ENCODE data around the gene JADE1.

Gene JADE1

GRCh38 chr4:128861856-128862518 lies 52.5 kb downstream of the JADE1 start:
- ATAC-seq (replicated peaks) (peak; percentile 23), DNase-seq (peak in 1 of 3 experiments; percentile 5)
- no peaks in the 10 kb centered on the region for H3K9me3 Mint-ChIP-seq
- H3K4me1 Mint-ChIP-seq (ENCODE audit: low read depth in 2 of 2), result peaks cover 27 to 29% of the 10 kb centered on the region in 2 donors
- H3K27ac Mint-ChIP-seq, result peak overlapping the region; percentile 80 to 84
- no peaks in the 10 kb centered on the region for H3K27me3 Mint-ChIP-seq
- peaks cover 49% of the 10 kb centered on the region for H3K36me3 Mint-ChIP-seq (ENCODE audit: insufficient read depth)
- peak overlapping the region; percentile 7 to 57 for H3K4me3 Mint-ChIP-seq

DNA sequence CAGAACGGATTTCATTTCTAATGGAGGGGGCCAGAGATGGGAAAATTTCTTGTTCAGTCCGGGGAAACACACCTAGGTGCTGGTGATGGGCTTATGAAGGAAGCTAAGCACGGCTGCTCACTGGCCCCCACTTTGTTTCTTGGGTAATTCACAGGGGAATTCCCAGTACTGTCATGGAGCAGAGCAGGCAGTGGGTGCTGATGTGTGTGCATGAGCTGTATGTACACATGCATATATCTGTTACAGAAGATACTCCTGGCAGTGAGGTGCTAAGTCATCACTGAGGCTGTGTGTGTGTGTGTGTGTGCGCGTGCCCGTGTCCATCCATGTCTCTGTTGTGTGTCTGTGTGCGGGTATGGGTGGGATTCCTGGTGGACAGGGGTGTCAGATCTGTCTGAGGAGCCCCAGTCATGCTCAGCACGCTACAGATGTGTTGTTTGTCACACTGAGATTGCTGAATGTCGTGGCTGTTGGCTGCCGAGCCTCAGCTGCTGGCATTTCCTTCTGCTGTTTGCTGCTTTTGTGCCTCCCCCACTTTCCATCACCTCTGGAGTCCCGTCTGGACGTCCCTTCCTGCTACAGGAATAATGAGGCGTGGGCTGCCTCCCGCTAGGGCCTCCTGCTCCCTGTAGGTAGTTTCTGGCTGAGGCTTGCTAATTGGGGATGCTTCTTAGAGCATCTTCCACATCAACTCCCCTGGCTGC lies 53.3 kb downstream of the JADE1 start:
- Mint-ChIP-seq H3K9me3 (no peaks in the 10 kb centered on the region), H3K27me3 (no peaks in the 10 kb centered on the region), H3K4me1 (ENCODE audit: low read depth in 2 of 2) (peaks cover 25 to 29% of the 10 kb centered on the region in 2 donors), H3K27ac (peak overlapping the region; percentile 80 to 84), H3K36me3 (ENCODE audit: insufficient read depth) (peaks cover 48% of the 10 kb centered on the region), H3K4me3 (peak overlapping the region; percentile 57 to 58)
- peak; percentile 8 to 25 (median 16) for DNase-seq
- peak; percentile 87 for ATAC-seq (replicated peaks)

- H3K27ac Mint-ChIP-seq, result peak overlapping the region; percentile 80 to 84
- no peaks in the 10 kb centered on the region for H3K9me3 Mint-ChIP-seq
- no peaks in the 10 kb centered on the region for H3K27me3 Mint-ChIP-seq
- ATAC-seq (replicated peaks), result peak; percentile 40
- DNase-seq, result peak; percentile 62 to 68 (median 63)
- peaks cover 47% of the 10 kb centered on the region for H3K36me3 Mint-ChIP-seq (ENCODE audit: insufficient read depth)
- H3K4me3 Mint-ChIP-seq, result peak overlapping the region; percentile 57 to 58
- H3K4me1 Mint-ChIP-seq (ENCODE audit: low read depth in 2 of 2), result peaks cover 23 to 29% of the 10 kb centered on the region in 2 donors
Measured at GRCh38 chr4:128863312-128864075, 54.0 kb downstream of the JADE1 start.

DNA sequence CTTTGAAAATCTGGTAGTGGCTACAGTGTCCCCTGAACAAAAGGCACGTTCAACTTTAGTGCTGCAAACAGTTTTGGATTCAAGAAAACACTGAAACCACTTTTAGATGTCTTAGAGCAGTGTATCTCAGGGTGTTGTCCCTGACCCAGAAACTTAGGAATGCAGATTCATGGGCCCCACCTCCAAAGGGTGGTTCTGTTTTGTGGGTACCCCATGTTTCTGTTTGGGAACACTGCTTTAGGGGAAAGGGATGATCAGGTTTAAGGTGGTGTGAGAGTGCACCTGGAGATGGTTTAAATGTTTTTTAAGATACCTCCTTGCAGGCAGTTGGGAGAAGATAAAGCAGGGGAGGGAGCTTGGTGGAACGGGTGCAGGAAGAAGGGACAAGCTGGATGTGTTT lies 55.6 kb downstream of the JADE1 start:
- H3K36me3 Mint-ChIP-seq (ENCODE audit: insufficient read depth), result peaks cover 50% of the 10 kb centered on the region
- H3K9me3 Mint-ChIP-seq, result no peaks in the 10 kb centered on the region
- H3K27ac Mint-ChIP-seq, result peak overlapping the region in 1 of 2 donors; percentile 75
- no peaks in the 10 kb centered on the region for H3K27me3 Mint-ChIP-seq
- ATAC-seq (replicated peaks) (no peak), DNase-seq (no peak)
- no peak overlapping the region for H3K4me3 Mint-ChIP-seq
- peaks cover 21 to 24% of the 10 kb centered on the region in 2 donors for H3K4me1 Mint-ChIP-seq (ENCODE audit: low read depth in 2 of 2)

- ATAC-seq (replicated peaks) (no peak), DNase-seq (no peak)
- Mint-ChIP-seq H3K4me3 (no peak overlapping the region), H3K36me3 (ENCODE audit: insufficient read depth) (peaks cover 59% of the 10 kb centered on the region), H3K9me3 (no peaks in the 10 kb centered on the region), H3K27me3 (no peaks in the 10 kb centered on the region), H3K4me1 (ENCODE audit: low read depth in 2 of 2) (peaks cover 21 to 24% of the 10 kb centered on the region in 2 donors), H3K27ac (peak overlapping the region; percentile 75 to 82)
Measured at GRCh38 chr4:128866269-128866668, 56.8 kb downstream of the JADE1 start.

GRCh38 chr4:128866691-128867090 lies 57.2 kb downstream of the JADE1 start:
- Mint-ChIP-seq H3K4me3 (no peak overlapping the region), H3K9me3 (no peaks in the 10 kb centered on the region), H3K4me1 (ENCODE audit: low read depth in 2 of 2) (peaks cover 17 to 21% of the 10 kb centered on the region in 2 donors), H3K27me3 (no peaks in the 10 kb centered on the region), H3K36me3 (ENCODE audit: insufficient read depth) (peaks cover 64% of the 10 kb centered on the region), H3K27ac (peak overlapping the region in 1 of 2 donors; percentile 82)
- DNase-seq, result no peak
- no peak for ATAC-seq (replicated peaks)

DNA sequence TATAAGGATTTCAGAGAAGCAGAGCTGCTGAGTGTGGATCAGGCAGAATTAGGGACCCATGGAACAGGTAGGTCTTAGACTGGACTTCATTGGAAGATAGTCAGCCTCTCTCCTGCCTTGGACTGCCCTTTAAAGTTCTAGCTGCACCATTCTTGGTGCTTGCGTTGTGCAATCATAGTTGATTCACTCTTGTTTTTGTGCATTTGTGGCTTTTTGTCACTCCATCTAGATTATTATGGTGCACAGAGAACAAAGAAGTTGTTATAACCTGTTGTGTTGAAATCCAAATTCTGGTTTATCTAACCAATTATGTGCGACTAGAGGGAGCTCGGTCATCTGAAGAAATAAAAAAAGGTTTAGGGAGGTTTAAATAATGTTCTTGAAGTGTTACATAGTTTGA lies 59.3 kb downstream of the JADE1 start:
- Mint-ChIP-seq H3K36me3 (ENCODE audit: insufficient read depth) (peaks cover 71% of the 10 kb centered on the region), H3K27ac (no peak overlapping the region), H3K9me3 (no peaks in the 10 kb centered on the region), H3K4me1 (ENCODE audit: low read depth in 2 of 2) (no peaks in the 10 kb centered on the region), H3K4me3 (no peak overlapping the region), H3K27me3 (no peaks in the 10 kb centered on the region)
- ATAC-seq (replicated peaks), result no peak
- DNase-seq, result no peak

GRCh38 chr4:128869776-128870509 lies 60.4 kb downstream of the JADE1 start:
- DNase-seq (no peak), ATAC-seq (replicated peaks) (no peak)
- H3K4me3 Mint-ChIP-seq, result no peak overlapping the region
- peak overlapping the region; percentile 65 to 69 for H3K27ac Mint-ChIP-seq
- H3K4me1 Mint-ChIP-seq (ENCODE audit: low read depth in 2 of 2), result no peaks in the 10 kb centered on the region
- no peaks in the 10 kb centered on the region for H3K27me3 Mint-ChIP-seq
- peaks cover 69% of the 10 kb centered on the region for H3K36me3 Mint-ChIP-seq (ENCODE audit: insufficient read depth)
- H3K9me3 Mint-ChIP-seq, result no peaks in the 10 kb centered on the region

DNA sequence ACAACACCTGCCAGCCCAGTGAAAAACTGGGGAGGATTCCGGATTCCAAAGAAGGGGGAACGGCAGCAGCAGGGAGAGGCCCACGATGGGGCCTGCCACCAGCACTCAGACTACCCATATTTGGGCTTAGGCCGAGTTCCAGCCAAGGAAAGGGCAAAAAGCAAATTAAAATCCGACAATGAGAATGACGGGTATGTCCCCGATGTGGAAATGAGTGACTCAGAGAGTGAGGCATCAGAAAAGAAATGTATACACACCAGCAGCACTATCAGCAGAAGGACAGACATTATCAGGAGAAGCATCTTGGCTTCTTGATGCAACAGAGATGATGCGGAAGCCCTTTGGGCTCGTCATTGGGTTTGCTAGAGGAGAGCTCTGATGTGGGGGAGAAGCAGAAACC lies 62.4 kb downstream of the JADE1 start:
- Mint-ChIP-seq H3K9me3 (no peaks in the 10 kb centered on the region), H3K4me1 (ENCODE audit: low read depth in 2 of 2) (no peaks in the 10 kb centered on the region), H3K36me3 (ENCODE audit: insufficient read depth) (peaks cover 61% of the 10 kb centered on the region), H3K27me3 (no peaks in the 10 kb centered on the region), H3K4me3 (no peak overlapping the region), H3K27ac (peak overlapping the region in 1 of 2 donors; percentile 62)
- DNase-seq (no peak), ATAC-seq (replicated peaks) (no peak)

DNA sequence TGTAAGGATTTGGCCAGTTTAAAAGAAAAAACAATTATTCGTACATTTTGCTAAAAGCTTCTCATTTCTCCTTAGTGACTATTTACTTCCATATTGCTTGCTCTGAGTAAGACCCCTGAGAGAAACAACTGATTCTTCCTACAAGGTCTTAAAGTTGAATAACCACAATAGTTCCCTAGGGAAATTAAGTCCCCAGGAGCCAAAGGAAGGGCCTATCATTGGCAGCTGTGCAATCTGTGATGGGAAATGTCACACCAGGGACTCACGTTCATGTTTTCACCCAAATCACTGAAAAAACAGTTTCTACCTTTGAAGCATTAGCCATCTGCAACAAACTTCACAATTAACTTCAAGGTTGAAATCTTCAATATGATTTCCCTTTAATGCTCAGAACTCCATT lies 66.7 kb downstream of the JADE1 start:
- H3K27ac Mint-ChIP-seq, result no peak overlapping the region
- H3K4me3 Mint-ChIP-seq, result no peak overlapping the region
- H3K27me3 Mint-ChIP-seq, result no peaks in the 10 kb centered on the region
- no peak for ATAC-seq (replicated peaks)
- H3K36me3 Mint-ChIP-seq (ENCODE audit: insufficient read depth), result peaks cover 26% of the 10 kb centered on the region
- H3K4me1 Mint-ChIP-seq (ENCODE audit: low read depth in 2 of 2), result no peaks in the 10 kb centered on the region
- DNase-seq, result no peak
- H3K9me3 Mint-ChIP-seq, result no peaks in the 10 kb centered on the region

GRCh38 chr4:128877934-128878333 lies 68.4 kb downstream of the JADE1 start:
- H3K36me3 Mint-ChIP-seq (ENCODE audit: insufficient read depth), result peaks cover 9% of the 10 kb centered on the region
- H3K4me1 Mint-ChIP-seq (ENCODE audit: low read depth in 2 of 2), result no peaks in the 10 kb centered on the region
- no peak overlapping the region for H3K27ac Mint-ChIP-seq
- ATAC-seq (replicated peaks) (no peak), DNase-seq (no peak)
- H3K27me3 Mint-ChIP-seq, result no peaks in the 10 kb centered on the region
- H3K4me3 Mint-ChIP-seq, result no peak overlapping the region
- no peaks in the 10 kb centered on the region for H3K9me3 Mint-ChIP-seq

DNA sequence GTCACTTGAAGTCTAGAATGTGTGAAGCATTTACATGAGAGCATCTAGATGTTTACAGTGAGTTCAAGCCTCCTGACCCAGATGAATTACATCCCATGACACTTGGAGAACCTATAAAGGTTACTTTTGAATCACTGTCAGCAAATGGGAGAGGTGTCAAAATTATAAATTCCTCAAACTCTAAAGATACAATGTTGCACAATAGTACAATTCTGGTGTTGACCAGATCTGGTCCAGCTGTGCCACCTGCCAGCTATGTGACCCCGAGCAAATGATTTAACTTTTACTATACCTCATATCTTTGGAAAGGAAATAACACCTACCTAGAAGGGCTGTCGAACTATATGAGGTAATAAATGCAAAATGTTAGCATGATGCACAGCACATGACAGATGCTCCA lies 69.8 kb downstream of the JADE1 start:
- Mint-ChIP-seq H3K9me3 (no peaks in the 10 kb centered on the region), H3K36me3 (ENCODE audit: insufficient read depth) (peaks cover 4% of the 10 kb centered on the region), H3K4me3 (no peak overlapping the region), H3K27ac (peak overlapping the region in 1 of 2 donors; percentile 28), H3K4me1 (ENCODE audit: low read depth in 2 of 2) (peaks cover 0 to 3% of the 10 kb centered on the region in 2 donors), H3K27me3 (no peaks in the 10 kb centered on the region)
- DNase-seq (no peak), ATAC-seq (replicated peaks) (no peak)

DNA sequence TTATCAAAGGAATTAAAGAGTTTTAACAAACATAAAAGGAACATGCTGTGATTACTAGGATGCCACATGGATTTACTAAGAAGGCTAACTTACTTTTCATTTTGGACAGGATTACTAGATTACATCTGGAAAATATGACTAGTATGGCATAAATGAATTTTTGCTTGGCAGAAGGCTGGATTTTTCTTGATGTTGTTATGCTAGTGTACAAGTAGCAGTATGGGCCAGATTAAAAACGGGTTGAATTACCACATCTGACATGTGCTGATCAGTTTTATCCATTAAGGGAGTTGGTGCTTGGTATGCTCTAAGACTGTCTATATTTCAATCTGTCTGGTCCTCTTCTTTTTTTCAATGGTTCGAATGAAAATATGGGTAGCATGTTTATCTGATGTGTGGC lies 70.5 kb downstream of the JADE1 start:
- ATAC-seq (replicated peaks), result no peak

More for the DNA sequence above, 70.5 kb downstream of the JADE1 start:
- no peaks in the 10 kb centered on the region for H3K9me3 Mint-ChIP-seq
- peaks cover 4% of the 10 kb centered on the region for H3K36me3 Mint-ChIP-seq (ENCODE audit: insufficient read depth)
- no peak overlapping the region for H3K4me3 Mint-ChIP-seq
- H3K4me1 Mint-ChIP-seq (ENCODE audit: low read depth in 2 of 2), result peaks cover 0 to 8% of the 10 kb centered on the region in 2 donors
- no peak for DNase-seq
- H3K27ac Mint-ChIP-seq, result no peak overlapping the region
- no peaks in the 10 kb centered on the region for H3K27me3 Mint-ChIP-seq
